Dermis blood vessel endothelial cell (primary cell): Measurements from ENCODE around the gene HSH2D. TPM values are rescaled to one million over a fixed set of nuclear protein-coding genes. Genes with fewer than 3 reads are reported as not detected.

Source experiments
- DNase-seq: peaks from one replicate; pipeline ENCODE4 v3.0.0; 2010
- total RNA-seq: library from RNA; depleted of rRNA; stranded (reverse); fragments of >200 nt; gene quantifications from 2 replicates; pipeline ENCODE4 v1.2.3, GENCODE V29; 2014

The HSH2D gene
- total RNA-seq, 1 donor from 2014 or later: not detected

DNA sequence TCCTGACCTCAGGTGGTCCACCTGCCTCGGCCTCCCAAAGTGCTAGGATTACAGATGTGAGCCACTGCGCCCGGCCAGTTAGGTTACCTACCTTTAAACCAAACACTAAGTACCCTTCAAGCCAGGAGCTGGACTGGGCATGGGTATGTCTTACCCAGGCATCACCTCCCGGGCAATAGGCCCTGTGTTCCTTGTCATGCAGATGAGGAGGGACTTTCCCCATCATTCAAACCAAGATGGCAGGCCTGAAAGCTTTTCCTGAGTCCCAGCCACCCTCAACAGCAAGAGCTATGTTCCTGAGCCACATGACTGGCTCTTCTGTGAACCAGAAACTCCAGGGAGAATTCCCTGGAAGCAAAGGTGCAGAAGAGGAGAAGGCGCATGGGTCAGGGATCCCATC is 22.3 kb upstream of the HSH2D start:
- no peak for DNase-seq

DNA sequence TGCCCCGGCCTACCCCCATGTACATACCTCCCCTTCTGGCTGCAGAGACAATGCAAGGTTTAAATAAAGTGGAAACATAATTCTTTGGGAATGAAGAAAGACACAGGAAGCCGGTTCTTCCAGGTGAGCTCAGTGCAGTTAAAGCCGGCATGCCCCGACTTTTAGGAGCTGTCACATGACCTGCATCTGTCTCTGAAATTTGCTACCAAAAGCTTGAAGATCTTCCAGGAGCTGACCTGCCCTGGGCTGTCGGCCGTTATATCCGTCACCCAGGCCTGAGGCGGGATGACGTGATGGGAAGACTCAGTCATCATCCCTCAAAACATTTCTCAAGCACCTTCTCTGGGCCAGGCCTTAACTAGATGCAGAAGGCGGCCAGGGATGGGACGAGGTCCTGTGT is 21.5 kb upstream of the HSH2D start:
- no peak for DNase-seq

DNA sequence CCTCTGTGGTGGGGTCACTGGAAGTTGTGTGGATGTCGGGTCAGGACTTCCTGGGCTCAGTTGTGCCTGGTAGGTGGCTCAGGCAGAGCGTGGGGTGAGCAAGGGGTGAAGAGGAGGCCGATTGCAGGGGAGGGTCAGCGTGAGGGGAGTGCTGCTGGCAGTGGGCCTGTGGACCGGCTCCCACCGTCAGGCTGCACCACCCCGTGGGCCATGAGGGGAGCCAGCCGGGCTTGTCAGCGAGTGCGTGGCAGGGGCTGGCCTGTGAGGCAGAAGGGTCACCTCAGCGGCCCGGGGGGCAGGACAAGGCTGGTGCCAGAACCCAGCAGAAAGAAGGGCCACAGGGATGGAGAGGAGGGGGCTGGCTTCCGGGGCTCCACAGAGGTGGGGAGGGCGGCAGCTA is 18.5 kb upstream of the HSH2D start:
- DNase-seq: no peak

DNA sequence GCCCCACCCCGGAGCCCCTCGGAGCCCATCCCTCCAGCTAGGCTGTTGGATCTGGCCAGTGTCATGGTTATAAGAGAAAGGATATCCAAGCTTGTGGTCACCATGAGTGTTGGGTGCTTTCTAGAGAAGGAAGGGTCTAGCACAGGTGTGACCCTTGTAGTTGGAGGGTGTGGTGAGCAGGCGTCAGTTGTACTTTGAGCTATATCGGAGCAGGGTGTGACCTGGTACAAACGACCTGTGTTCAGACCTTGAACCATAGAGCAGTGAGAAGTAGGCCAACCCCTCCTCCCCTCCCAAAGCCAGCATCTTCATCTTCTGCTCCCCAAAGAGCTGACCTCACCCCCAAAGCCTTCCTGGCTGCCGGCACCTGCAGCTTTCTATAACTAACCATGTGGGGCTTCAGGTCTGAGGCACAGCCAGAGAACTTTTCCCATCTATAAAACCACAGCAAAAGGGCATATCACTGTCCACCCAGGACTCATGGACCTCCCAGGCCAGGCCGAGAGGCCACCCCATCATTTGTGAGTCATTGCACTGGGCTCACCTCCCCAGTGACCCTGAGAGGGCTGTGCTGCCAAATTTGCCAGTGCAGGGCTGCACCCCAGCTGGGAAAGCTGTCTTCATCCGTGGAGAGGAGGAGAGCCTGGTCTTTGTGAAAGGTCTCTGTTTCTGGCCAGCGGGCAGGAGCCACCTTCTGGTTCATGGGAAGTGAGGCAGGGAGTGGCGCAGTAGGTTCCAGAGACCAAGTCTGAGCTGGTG is 17.6 kb upstream of the HSH2D start:
- DNase-seq: no peak

DNA sequence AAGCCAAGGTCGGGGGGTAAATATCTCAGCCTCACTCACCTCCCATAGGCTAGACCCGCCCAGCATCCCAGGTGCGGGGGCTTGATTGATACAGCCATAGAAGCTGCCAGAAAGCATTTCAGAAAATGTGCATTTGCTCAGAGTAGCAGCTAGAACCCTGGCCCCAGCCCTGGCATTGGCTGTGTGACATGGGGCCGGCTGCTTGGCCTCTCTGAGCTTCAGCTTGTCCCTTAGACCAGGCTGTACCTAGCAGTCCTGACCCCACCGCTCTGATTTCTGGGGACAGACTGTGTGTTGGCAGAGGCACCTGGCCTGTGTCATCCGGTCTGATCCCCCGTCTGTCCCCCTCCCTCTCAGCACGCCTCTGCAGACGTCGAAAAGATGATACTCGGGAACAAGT is 16.4 kb upstream of the HSH2D start:
- DNase-seq: no peak

DNA sequence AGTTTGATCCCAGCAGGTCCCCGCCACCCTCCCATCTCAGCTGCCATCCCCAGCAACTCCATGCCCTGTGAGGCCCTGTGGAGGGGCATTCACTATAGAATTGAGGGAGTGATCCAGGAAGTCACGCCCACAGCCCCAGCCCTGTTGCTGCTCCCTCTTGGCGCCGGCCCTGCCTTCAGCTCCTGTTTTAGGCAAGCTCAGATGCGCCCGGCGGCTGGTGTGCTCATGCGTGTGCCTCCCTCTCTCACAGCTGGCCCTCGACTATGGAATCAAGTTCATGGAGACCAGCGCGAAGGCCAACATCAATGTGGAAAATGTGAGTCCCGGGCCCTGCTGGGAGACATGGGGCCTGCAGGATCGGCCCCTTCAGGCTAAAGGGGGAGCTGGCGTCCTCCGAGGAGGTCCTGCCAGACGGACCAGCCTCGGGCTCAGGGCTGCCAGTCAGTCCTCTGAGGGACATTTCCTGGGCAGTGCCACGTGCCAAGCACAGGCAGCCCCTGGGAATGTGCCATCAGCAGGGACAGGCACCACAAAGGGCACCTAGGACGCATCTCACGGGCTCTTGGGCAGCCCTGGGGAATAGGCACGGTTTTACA is 15.6 kb upstream of the HSH2D start:
- DNase-seq: no peak

DNA sequence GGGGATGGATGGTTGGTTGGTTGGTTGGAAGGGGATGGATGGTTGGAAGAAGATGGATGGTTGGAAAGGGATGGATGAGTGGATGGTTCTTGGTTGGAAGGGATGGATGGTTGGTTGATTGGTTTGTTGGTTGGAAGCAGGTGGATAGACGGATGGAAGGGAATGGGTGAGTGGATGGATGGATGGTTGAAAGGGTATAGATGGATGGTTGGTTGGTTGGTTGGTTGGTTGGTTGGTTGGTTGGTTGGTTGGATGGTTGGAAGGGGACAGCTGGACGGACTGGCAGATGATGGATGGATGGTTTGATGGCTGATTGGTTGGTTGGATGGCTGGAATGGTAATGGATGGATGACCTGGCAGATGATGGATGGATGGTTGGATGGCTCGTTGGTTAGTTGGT is 11.8 kb upstream of the HSH2D start:
- no peak for DNase-seq

DNA sequence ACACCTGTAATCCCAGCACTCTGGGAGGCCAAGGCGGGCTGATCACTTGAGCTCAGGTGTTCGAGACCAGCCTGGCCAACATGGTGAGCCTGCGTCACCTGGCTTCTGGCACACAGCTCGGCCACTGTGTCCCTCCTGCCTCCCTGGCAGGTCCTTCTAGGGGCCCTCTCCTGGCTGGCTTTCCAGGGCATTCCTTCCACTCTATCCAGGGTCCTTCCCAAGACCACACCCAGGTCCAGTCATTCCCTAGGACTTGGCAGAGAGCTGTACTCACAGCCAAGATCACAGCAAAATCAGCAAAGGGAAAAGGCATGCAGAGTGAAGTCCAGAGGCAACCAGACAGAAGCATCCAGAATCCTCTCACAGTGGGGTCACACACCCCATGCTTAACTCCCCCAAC is 9.7 kb upstream of the HSH2D start:
- DNase-seq: no peak

DNA sequence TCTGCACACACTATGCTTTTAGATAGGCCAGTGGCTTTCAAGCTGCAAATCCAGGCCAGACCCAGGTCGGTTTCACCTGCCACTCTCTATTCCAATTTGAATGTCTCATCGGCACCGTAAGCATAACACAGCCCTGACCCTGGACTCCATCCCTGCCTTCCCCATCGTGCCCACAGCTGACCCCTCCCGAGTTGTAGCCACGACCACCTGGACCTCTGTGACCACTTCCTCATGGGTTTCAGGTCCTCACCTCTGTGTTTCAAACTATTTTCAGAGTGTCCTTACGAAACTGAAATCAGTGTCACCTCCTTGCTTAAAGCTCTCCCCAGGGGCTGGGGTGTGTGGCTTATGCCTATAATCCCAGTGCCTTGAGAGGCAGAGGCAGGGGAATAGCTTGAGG is 9.0 kb upstream of the HSH2D start:
- DNase-seq: no peak

DNA sequence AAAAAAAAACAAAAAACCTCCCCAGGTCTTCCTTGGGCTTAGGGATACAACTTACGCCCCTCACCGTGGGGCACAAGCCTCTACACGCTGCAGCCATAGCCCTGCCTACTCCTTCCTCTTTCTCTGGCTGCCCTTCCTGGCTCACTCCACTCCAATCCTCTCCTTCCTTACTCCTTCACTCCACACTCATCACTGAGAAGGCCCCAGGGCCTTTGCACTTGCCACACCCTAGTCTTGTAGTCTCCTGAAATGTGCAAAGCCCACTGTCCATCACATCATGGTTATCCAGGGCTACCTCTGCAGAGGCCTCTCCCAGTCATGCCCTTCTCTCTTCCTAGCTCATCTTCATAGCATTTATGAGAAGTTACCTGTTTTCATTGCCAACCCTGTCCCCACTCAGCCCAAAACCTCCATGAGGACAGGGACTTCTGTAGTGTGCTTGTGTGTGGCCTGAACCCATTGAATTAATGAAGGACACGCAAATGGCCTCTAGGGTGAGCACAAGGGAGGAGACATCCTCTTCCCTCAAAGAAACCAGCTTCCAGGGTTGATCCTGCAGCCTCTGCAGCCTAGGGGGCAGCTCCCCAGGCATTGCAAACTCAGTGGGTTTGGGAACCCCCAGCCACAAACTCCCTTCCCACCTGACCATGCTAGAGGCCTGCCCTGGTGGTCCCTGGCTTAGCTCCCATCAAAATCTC is 7.9 kb upstream of the HSH2D start:
- no peak for DNase-seq

DNA sequence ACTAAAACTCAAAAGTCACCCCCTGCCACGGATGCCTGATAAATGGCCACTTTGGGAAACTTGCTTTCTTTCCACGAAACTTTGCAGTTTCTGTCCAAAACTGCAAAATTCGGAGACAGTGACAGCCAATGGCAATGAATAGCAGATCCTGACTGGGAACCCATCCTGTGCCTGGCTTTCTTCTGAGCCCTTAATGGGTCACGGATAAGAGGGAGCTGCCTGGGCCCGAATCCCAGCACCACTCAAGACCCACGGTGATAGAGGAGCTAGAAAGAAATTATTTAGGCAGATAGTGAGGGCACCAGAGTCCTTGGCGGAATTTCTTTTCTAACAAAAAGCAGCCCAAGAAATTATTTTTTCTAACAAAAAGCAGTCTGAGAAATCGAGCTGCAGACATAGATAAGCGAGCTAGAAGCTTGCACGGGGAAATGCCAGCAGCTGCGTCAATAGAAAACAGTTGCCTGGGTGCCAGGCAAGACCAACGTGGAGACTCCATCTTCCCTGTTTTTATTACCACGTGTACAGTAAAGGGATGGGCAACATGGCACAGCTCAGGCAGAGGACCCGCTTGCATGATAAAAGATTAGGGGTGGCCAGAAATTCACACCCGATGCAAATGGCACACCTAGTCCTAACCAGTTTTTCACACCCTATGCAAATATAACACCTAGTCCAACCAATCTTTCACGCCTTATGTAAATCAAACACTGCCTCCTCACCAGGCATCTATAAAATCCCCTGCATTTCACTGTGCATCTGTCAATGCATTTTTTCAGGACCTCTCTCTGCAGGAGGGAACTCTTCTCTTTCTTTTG is 7.1 kb upstream of the HSH2D start:
- DNase-seq: no peak

DNA sequence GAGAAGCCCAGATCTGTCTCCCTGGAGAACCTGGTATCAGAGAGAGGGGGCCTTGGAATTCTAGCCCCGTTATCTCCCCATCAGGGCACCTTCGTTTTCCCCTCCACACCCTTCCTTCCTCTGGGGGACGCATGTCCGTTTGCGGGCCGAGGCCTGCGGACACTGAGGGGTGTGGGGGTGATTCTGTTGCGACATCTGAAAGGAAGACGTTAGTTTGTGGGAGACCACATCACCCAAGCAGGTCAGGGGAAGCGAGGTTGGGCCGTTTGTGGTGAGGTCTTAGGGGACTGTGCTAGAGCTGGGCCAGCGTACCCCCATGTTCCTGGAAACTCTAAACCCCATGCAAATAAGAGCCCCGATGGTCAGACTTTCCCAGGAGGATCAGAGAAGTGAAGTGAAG is 3.7 kb upstream of the HSH2D start:
- no peak for DNase-seq

DNA sequence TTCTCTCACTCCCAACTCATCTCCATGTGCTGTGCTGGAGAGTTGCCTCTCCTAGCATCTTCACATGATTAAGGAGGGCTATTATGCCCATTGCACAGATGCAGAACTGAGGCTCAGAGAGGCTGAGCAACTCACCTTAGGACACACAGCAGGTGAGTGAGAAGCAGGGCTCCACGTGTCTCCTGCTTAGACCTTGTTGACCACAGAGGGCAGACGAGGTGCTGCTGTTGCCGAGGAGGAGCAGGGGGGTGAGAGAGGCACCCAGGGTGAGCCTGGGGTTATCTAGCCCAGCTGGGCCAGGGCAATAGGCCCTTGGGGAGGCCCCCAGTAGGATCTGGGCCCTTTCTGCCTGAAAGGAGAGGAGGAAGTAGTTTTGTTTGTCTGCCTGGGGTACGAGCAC is 2.4 kb upstream of the HSH2D start:
- DNase-seq: no peak

DNA sequence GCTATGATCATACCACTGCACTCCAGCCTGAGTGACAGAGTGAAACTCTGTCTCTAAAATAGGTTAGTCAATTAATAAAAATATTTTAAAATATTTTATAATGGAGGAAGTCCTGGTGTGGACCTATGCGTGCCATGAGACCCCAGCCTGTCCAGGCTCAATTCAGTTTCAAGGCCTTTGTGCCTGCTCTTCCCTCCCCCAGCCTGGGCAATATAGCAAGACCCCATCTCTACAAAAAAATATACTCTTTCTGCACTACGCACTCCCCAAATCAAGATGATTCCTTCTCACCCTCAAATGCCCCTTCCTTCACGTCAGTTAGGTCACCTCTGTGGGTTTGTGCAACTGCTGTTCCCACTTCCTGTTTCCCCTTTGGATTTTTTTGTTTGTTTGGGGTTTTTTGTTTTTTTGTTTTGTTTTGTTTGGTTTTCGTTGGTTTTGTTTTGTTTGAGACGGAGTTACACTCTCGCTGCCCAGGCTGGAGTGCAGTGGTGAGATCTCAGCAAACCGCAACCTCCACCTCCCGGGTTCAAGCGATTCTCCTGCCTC is 1.4 kb upstream of the HSH2D start:
- DNase-seq: no peak

DNA sequence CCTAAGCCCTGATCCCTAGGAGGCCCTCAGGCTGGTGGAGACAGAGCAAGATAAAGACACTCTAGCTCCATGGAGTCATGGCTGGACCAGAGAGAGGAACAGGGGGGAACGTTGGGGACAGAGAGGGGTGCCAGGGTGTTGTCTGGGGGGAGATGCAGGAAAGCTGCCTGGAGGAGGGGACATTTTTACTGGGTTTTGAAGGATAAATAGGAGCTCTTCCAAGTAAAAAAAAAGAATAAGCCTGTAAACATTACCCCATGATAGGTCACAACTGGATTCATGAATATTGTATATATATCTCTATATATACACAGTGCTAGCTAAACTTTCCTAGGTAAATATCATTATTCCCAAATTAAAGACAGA is 714 bp downstream of the HSH2D start:
- no peak for DNase-seq

DNA sequence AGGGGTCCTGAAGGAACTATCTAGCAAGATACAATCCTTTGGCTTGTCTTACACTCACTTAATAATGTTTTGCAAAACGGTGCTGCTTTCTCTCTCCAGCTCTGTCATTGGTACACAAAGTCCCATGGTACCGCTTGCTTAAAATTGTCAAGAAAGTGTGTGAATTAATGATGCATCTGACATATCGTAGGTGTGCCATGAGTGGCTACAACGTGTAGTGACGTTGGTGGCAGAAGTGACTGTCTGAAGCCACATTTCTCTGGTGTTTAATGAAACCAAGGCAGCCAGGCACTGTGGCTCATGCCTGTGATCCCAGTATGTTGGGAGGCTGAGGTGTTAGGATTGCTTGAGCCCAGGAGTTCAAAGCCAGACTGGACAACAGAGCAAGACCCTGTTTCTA is 2.6 kb downstream of the HSH2D start:
- DNase-seq: no peak

DNA sequence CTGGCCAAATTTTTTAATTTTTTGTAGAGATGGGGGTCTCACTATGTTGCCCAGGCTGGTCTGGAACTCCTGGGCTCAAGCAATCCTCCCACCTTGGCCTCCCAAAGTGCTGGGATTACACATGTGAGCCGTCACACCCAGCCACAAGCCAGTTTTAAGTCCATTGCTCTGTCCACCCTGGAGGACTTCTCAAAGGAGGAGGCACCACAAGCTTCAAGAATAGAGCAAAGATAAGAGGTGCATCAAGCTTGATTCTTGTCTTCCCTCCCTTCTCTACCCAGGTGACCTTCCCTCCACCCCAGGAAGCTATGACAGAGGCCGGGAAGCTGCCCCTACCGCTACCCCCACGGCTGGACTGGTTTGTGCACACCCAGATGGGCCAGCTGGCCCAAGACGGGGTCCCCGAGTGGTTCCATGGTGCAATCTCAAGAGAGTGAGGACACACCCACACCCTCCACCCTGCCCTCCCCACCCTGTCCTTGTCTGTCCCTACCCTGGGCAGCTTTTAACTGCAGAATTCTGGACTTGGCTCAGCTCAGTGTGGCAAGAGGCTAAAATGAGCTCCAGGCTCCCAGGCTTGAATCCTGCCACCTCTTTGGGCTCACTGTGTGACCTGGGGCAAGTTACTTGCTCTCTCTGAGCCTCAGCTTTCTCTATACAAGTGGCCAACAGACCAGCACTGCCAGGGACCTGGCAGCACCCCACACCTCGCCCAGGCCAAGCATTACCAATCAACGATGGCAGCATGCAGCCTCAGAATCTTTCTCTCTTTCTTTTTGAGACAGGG is 5.2 kb downstream of the HSH2D start:
- no peak for DNase-seq

DNA sequence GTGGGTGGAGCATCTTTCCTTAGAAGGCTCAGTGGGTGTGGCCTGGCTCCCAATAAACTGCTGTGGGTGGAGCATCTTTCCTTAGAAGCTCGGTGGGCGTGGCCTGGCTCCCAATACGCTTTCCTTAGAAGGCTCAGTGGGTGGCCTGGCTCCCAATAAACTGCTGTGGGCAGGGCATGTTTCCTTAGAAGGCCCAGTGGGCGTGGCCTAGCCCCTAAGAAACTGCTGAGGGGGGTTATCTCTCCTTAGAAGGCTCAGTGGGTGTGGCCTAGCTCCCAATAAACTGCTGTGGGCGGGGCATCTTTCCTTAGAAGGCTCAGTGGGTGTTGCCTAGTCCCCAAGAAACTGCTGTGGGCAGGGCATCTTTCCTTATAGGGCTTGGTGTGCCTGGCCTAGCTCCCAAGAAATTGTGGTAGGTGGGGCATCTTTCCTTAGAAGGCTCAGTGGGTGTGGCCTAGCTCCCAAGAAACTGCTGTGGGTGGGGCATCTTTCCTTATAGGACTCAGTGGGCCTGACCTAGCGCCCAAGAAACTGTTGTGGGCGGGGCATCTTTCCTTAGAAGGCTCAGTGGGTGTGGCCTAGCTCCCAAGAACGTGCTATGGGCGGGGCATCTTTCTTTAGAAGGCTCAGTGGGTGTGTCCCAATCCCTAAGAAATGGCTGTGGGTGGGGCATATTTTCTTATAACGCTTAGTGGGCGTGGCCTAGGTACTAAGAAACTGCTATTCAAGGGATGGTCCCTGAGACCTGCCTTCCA is 10.3 kb downstream of the HSH2D start:
- no peak for DNase-seq

DNA sequence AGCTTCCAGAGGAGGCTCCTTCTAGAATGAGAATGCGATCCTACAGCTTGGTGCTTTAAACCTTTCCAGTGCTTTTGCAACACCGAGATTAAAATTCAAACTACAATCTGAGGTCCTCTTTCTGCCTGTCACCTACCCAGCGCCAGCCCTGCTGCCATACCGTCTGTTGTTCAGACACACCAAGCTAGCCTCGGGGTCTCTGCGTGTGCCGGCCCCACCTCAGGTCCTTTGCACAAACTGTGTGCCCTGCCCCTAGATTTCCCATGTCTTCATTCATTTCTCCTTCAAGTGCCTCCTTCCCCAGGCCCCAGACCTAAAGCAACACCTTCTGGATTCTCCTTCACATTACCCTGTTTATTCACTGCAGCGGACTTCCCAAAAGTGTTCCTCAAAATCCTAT is 11.1 kb downstream of the HSH2D start:
- no peak for DNase-seq

DNA sequence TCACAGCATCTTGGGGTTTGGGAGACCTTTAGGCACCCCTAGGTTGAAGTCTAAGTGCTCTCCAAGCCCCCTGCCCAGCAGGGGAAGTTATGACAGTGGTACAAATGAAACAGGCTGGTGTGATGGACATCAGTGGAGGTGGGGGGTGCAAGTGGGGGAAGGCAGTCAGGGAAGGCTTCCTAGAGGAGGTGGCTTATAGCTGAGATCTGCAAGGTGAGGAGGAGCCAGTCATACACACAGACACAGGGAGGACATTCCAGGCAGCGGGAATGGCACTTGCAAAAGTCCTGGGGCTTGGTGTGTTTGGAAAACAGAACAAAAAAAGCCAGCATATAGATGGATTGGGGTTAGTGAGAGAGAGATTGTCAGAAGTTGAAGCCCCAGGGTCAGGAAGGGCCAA is 11.6 kb downstream of the HSH2D start:
- no peak for DNase-seq

DNA sequence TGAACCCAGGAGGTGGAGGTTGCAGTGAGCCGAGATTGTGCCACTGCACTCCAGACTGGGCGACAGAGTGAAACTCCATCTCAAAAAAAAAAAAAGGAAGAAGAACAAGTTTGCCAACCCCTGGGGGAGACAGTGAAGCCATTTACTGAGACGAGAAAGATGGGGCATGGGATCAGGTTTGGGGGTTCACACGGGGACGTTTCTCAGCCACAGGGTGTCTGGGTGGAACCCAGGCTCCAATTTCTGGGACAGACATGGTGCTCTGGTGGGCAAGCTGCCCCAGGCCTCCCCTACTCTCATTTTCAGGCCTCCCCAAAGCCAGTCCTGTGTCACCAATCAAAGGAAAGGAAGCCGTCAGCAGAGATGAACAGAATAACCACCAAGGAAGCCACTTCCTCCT is 13.4 kb downstream of the HSH2D start:
- DNase-seq: no peak

DNA sequence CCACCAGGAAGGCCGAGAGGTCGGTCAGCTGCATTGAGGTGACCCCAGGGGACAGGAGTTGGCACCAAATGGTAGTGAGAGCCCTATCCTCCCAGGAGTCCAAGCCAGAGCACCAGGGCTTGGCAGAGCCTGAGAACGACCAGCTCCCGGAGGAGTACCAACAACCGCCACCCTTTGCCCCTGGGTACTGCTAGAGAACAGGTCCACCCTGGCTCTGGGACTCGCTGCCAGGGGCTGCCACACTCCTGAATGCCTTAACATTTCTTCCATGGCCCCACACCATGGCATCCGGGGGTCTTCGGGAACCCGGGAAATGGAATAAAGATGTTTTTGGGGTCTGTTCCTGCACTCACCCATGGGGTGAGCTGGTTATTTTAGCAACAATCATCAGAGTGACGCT is 14.1 kb downstream of the HSH2D start:
- no peak for DNase-seq
